AG08395 (cell line): ENCODE measurements around the gene SEC63.

ENCODE experiments used
- DNase-seq: peaks from one replicate; pipeline ENCODE4 v3.0.0; 2012; ENCODE audit warnings: mixed read lengths, low spot score

The SEC63 gene

GRCh38 chr6:107818272-107818671 lies 139.7 kb downstream of the SEC63 start:
- no peak for DNase-seq

- DNase-seq, result no peak
Measured at GRCh38 chr6:107817784-107818183, 140.2 kb downstream of the SEC63 start.
